Subcutaneous abdominal adipose tissue (tissue), 5 donors: Measurements from ENCODE around the gene ARFIP1.

Experiments
- H3K27ac ChIP-seq: one replicate; pipeline ENCODE4 v1.7.0; 2013; ENCODE audit warnings: low read depth, mild to moderate bottlenecking, inconsistent platforms, low read length, moderate library complexity
- H3K27me3 ChIP-seq, 5 donors: one replicate each; pipeline ENCODE4 v1.7.0; 2013; ENCODE audit warnings: low read length in 5 of 5, inconsistent platforms in 1 of 5; ENCODE audit not compliant: control insufficient read depth in 5 of 5, insufficient read depth in 4 of 5
- H3K36me3 ChIP-seq, 5 donors: one replicate each; pipeline ENCODE4 v1.7.0; 2013; ENCODE audit warnings: low read length in 5 of 5; ENCODE audit not compliant: control insufficient read depth in 5 of 5, insufficient read depth in 5 of 5
- H3K4me1 ChIP-seq, 5 donors: one replicate each; pipeline ENCODE4 v1.7.0; 2013; ENCODE audit warnings: low read length in 5 of 5, mild to moderate bottlenecking in 3 of 5, moderate library complexity in 1 of 5; ENCODE audit not compliant: control insufficient read depth in 5 of 5, insufficient read depth in 5 of 5
- H3K4me3 ChIP-seq, 5 donors: one replicate each; pipeline ENCODE4 v1.7.0; 2013; ENCODE audit warnings: low read length in 5 of 5, low read depth in 1 of 5
- H3K9ac ChIP-seq, 5 donors: one replicate each; pipeline ENCODE4 v1.7.0; 2013; ENCODE audit warnings: low read length in 5 of 5, mild to moderate bottlenecking in 4 of 5, moderate library complexity in 3 of 5
- H3K9me3 ChIP-seq, 5 donors: one replicate each; pipeline ENCODE4 v1.7.0; 2013; ENCODE audit warnings: low read length in 5 of 5; ENCODE audit not compliant: control insufficient read depth in 5 of 5
- donor health status: healthy.
- donor health status: healthy.
- donor health status: healthy.
- donor health status: healthy.
- donor health status: healthy.

ARFIP1 gene

GRCh38 chr4:152961014-152961772, 181.4 kb downstream of the ARFIP1 start:
- Histone ChIP-seq H3K9ac (no peak overlapping the region), H3K36me3 (no peaks in the 10 kb centered on the region), H3K4me3 (no peak overlapping the region), H3K27ac (peak overlapping the region; percentile 50), H3K27me3 (no peaks in the 10 kb centered on the region), H3K9me3 (no peaks in the 10 kb centered on the region), H3K4me1 (peaks cover 4 to 25% (median 19%) of the 10 kb centered on the region in 5 donors)

GRCh38 chr4:152961773-152962115, 182.0 kb downstream of the ARFIP1 start:
- Histone ChIP-seq H3K4me1 (peaks cover 4 to 22% (median 19%) of the 10 kb centered on the region in 5 donors), H3K9ac (no peak overlapping the region), H3K36me3 (no peaks in the 10 kb centered on the region), H3K27me3 (no peaks in the 10 kb centered on the region), H3K4me3 (no peak overlapping the region), H3K9me3 (no peaks in the 10 kb centered on the region), H3K27ac (peak overlapping the region; percentile 50)
